Nephron progenitor cell (in vitro differentiated cells): ENCODE data around the gene TFPT.

Experiments
- DNase-seq: peaks from one replicate; pipeline ENCODE4 v3.0.0; 2021
- H3K27ac Mint-ChIP-seq: 2 replicates; pipeline ENCODE4 v1.8.0; 2021; ENCODE audit warnings: mild to moderate bottlenecking, moderate library complexity, mixed read lengths
- H3K27me3 Mint-ChIP-seq: 2 replicates; pipeline ENCODE4 v1.8.0; 2021; ENCODE audit warnings: mild to moderate bottlenecking, low read depth, mixed read lengths; ENCODE audit not compliant: poor library complexity
- H3K36me3 Mint-ChIP-seq: 2 replicates; pipeline ENCODE4 v1.8.0; 2021; ENCODE audit warnings: low read depth, mixed read lengths
- H3K4me1 Mint-ChIP-seq: 2 replicates; pipeline ENCODE4 v1.8.0; 2021; ENCODE audit warnings: mixed read lengths
- H3K4me3 Mint-ChIP-seq: 2 replicates; pipeline ENCODE4 v1.8.0; 2021; ENCODE audit warnings: mild to moderate bottlenecking, moderate library complexity, mixed read lengths
- H3K9me3 Mint-ChIP-seq: 2 replicates; pipeline ENCODE4 v1.8.0; 2021; ENCODE audit warnings: mild to moderate bottlenecking, moderate library complexity, mixed read lengths
- TF ChIP-seq, protein P1 (sequence below): fragments of 200-600 bp; sonication (generic); IDR thresholded peaks from 2 replicates; pipeline ENCODE4 v1.5.0; 2021; ENCODE audit warnings: antibody characterized with exemption

Gene TFPT

DNA sequence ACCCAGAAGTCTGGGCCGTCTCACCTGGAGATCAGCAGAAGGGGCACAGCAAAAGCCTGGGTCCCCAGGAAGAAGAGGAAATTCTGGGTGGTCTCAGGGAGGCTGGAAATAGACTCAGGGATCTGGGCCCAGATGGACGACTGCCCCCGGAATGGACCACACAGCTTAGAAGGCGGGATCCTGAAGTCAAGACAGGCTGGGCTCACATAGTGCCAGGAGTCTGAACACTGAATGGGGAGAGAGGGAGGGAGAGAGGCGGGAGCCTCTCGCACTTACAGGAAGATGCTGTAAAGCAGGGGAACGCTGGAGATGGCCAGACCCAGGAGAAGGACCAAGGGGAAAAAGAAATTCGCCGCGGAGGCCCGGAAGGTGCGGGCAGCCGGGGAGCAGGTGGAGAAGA, 45.4 kb upstream of the TFPT start:
- H3K4me1 Mint-ChIP-seq = peaks cover 45% of the 10 kb centered on the region
- TF ChIP-seq, protein P1, sequence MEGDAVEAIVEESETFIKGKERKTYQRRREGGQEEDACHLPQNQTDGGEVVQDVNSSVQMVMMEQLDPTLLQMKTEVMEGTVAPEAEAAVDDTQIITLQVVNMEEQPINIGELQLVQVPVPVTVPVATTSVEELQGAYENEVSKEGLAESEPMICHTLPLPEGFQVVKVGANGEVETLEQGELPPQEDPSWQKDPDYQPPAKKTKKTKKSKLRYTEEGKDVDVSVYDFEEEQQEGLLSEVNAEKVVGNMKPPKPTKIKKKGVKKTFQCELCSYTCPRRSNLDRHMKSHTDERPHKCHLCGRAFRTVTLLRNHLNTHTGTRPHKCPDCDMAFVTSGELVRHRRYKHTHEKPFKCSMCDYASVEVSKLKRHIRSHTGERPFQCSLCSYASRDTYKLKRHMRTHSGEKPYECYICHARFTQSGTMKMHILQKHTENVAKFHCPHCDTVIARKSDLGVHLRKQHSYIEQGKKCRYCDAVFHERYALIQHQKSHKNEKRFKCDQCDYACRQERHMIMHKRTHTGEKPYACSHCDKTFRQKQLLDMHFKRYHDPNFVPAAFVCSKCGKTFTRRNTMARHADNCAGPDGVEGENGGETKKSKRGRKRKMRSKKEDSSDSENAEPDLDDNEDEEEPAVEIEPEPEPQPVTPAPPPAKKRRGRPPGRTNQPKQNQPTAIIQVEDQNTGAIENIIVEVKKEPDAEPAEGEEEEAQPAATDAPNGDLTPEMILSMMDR = no peak
- DNase-seq = no peak
- peak overlapping the region; percentile 98 for H3K4me3 Mint-ChIP-seq
- H3K27me3 Mint-ChIP-seq = peaks cover 37% of the 10 kb centered on the region
- H3K36me3 Mint-ChIP-seq = peaks cover 50% of the 10 kb centered on the region
- H3K9me3 Mint-ChIP-seq = peaks cover 58% of the 10 kb centered on the region
- H3K27ac Mint-ChIP-seq = peak overlapping the region; percentile 100

DNA sequence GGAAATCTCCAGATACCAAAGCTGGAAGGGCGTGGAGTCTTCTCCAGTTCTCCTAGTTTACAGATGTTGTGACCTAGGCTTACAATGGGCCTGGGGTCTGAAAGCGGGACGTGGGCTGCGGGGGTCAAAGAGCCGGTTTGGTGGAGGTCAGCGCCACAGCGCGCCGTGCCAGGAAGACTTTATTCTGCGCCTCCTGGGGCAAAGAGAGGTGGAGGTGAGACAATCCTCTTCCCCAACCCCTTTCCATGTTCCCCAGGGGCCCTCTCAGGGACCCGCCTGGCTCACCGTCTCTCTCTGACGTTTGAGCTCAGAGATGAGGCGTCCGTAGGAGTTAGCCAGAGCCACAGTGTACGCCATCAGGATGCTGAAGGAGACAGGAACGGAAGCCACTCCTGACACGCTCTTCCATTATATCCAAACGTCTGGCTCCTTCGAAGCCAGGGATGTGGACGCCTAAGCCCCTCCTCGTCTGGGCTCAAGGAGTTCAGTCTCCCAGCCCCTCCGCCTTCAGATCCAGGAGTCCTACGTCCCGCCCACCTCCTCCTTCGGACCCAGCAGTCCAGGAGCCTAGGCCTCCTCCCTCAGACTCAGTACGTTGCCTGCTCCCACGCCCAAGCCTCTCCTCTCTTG, 44.8 kb upstream of the TFPT start:
- H3K9me3 Mint-ChIP-seq = peaks cover 53% of the 10 kb centered on the region
- peak overlapping the region; percentile 100 for H3K27ac Mint-ChIP-seq
- H3K27me3 Mint-ChIP-seq = peaks cover 34% of the 10 kb centered on the region
- DNase-seq = no peak
- peaks cover 45% of the 10 kb centered on the region for H3K4me1 Mint-ChIP-seq
- TF ChIP-seq, protein P1 = no peak
- H3K36me3 Mint-ChIP-seq = peaks cover 50% of the 10 kb centered on the region
- peak overlapping the region; percentile 98 for H3K4me3 Mint-ChIP-seq

DNA sequence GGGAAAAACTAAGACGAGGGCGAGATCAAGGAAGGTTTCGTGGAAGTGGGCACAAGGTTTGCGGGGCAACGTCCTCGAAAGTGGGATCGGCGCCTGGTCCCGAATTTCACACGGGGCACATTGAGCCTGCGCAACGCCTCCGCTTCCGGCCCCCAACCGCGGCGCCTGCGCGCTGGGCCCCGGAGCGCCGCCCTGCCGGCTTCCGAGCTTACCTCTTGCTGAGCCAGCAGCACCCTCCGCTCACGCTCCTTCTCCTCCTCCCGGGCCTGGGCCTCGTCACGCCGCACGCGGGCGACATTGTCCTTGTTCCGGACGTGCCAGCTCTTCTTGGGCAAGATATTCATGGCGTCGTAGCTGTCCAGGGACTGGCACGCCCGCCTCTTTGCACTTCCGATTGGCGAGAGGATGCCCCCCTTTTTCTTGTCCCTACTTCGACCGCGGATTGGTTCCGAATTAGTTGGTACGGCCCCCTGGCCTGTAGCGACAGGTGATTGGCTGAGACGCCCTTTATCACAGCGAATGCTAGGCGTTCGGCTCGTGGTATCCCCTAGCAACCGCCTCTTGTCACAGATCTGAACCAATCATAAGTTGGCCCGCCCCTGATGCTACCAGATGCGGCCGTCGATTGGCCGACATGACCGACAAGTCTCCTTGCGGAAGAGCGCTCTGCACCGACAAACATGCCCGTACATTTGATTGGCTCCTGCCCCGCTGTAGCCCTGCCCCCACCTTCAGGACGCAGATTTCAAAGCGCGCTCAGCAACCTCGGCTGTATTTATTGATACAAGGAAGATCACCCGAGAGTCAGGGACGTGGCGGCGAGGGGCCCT, 44.1 kb upstream of the TFPT start, which contains the start of gene LENG1:
Gene LENG1 (minus strand): TSS at position 370 of the 830 bp plus-strand sequence. CDS start 26 bp downstream, at position 344.
- Mint-ChIP-seq H3K4me3 (peak within 1 kb of the TSS; percentile 98), H3K27ac (peak within 1 kb of the TSS; percentile 100), H3K4me1 (peaks cover 45% of the 10 kb centered on the region), H3K9me3 (peaks cover 45% of the 10 kb centered on the region), H3K36me3 (peaks cover 52% of the 10 kb centered on the region), H3K27me3 (peaks cover 29% of the 10 kb centered on the region)
- DNase-seq = peak; percentile 97
- TF ChIP-seq, protein P1 = peak; percentile 15

DNA sequence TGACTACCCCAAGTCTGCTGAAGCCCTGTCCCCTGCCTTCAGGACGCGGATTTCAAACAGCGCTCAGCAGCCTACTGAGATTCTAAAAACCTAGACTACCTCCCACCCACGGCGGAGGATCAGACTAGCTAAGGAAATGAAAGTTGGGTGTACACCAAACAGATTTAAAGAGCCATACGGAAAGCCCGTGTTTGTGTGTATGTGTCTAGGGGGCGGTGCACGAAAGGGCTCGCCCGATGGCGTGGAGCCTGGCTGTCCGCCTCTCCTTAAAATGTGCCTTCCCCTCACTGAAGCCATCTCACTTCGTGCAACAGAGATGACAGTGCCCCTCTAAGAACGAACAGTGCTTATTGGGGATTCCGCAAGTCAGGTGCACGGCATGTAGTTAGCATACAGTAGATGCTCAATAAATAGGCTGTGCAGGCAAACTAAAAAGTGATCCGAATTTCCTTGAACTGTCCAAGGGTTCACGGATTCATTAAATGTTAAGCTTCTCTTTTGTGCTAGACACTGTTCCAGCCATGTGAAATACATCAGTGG, 43.4 kb upstream of the TFPT start:
- no peak for DNase-seq
- H3K36me3 Mint-ChIP-seq = peaks cover 52% of the 10 kb centered on the region
- peak overlapping the region; percentile 98 for H3K4me3 Mint-ChIP-seq
- H3K27me3 Mint-ChIP-seq = peaks cover 23% of the 10 kb centered on the region
- peaks cover 45% of the 10 kb centered on the region for H3K4me1 Mint-ChIP-seq
- H3K27ac Mint-ChIP-seq = peak overlapping the region; percentile 37
- peaks cover 39% of the 10 kb centered on the region for H3K9me3 Mint-ChIP-seq
- TF ChIP-seq, protein P1 = no peak

DNA sequence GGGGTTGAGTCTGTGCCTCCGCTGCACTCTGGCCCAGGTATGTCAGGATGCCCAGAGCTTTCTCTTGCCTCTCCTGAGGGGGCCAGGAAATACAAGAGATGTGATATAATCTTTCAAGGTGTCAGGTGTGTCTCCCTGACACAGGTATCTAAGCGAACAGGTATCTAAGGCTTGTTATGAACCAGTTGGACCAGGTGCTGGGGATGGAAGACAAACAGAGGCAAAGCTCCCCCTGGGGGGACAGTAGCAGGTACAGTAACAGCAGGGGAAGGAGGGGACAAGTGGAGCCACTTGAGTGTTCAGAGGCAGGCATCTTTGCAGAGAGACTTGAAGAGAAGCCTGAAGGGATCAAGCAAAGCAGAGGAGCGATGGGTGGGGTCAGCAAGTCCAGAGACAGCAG, 41.5 kb upstream of the TFPT start:
- Mint-ChIP-seq H3K27me3 (peaks cover 11% of the 10 kb centered on the region), H3K27ac (peak overlapping the region; percentile 78), H3K36me3 (peaks cover 44% of the 10 kb centered on the region), H3K9me3 (peaks cover 21% of the 10 kb centered on the region), H3K4me1 (peaks cover 36% of the 10 kb centered on the region), H3K4me3 (peak overlapping the region; percentile 35)
- no peak for DNase-seq
- TF ChIP-seq, protein P1 = no peak
